ENCODE measurements around the gene SCAND1.

SCAND1 gene

GRCh38 chr20:35975576-35976373, 21.5 kb upstream of the SCAND1 start:
- no peaks in the 10 kb centered on the region for H3K79me2 ChIP-seq (ENCODE audit: control insufficient read depth, low read length)
- H3K9me3 ChIP-seq (ENCODE audit: control insufficient read depth, insufficient read depth, low read length): no peaks in the 10 kb centered on the region
- H3K4me1 ChIP-seq (ENCODE audit: control insufficient read depth, low read length): peaks cover 51% of the 10 kb centered on the region
- H3K4me2 ChIP-seq (ENCODE audit: low read length): no peak overlapping the region
- H3K27me3 ChIP-seq (ENCODE audit: control insufficient read depth, low read length): no peaks in the 10 kb centered on the region
- H4K20me1 ChIP-seq (ENCODE audit: control insufficient read depth, insufficient read depth, low read depth, low read length): no peaks in the 10 kb centered on the region
- TF ChIP-seq, protein P1, sequence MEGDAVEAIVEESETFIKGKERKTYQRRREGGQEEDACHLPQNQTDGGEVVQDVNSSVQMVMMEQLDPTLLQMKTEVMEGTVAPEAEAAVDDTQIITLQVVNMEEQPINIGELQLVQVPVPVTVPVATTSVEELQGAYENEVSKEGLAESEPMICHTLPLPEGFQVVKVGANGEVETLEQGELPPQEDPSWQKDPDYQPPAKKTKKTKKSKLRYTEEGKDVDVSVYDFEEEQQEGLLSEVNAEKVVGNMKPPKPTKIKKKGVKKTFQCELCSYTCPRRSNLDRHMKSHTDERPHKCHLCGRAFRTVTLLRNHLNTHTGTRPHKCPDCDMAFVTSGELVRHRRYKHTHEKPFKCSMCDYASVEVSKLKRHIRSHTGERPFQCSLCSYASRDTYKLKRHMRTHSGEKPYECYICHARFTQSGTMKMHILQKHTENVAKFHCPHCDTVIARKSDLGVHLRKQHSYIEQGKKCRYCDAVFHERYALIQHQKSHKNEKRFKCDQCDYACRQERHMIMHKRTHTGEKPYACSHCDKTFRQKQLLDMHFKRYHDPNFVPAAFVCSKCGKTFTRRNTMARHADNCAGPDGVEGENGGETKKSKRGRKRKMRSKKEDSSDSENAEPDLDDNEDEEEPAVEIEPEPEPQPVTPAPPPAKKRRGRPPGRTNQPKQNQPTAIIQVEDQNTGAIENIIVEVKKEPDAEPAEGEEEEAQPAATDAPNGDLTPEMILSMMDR (IDR thresholded peaks at IDR 0.05; ENCODE audit: low read depth, low read length, poor library complexity, severe bottlenecking): no peak
- no peak for TF ChIP-seq EZH2phosphoT487 (IDR thresholded peaks at IDR 0.05; ENCODE audit: borderline replicate concordance, low read length)
- no peak overlapping the region for H3K27ac ChIP-seq (ENCODE audit: low read depth, low read length)
- no peaks in the 10 kb centered on the region for H3K36me3 ChIP-seq (ENCODE audit: control insufficient read depth, low read length)
- H3K9me2 ChIP-seq (replicated peaks; ENCODE audit: control insufficient read depth, low read length): no peaks in the 10 kb centered on the region
- H3K4me3 ChIP-seq (ENCODE audit: low read length): no peak overlapping the region
- H3F3A ChIP-seq (ENCODE audit: control insufficient read depth, insufficient read depth): peaks cover 10% of the 10 kb centered on the region; the same call in 1 of the 2 replicates

DNA sequence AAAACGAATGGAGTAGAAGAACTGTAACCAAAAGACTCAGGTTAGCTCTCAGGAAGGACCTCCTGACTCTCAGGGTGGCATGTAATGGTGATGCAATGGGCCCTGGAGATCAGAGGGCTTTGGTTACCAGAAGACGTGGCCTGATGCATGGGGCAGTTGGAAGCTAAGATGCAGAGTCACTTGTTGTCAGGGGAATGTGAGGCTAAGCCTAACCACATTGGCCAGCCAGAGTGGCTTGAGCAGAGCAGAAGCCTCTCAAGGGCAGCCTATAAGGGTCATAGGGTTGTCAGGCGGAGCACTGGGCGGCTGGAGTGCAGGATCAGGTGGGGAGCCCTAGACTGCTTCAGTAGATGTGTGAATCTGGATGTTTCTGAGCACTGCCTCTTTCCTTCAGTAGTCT, 20.0 kb upstream of the SCAND1 start:
- H3K9me3 ChIP-seq (ENCODE audit: control insufficient read depth, insufficient read depth, low read length): no peaks in the 10 kb centered on the region
- H3K4me2 ChIP-seq (ENCODE audit: low read length): no peak overlapping the region
- H3F3A ChIP-seq (ENCODE audit: control insufficient read depth, insufficient read depth): peaks cover 8% of the 10 kb centered on the region; the same call in 1 of the 2 replicates
- no peak overlapping the region for H3K27ac ChIP-seq (ENCODE audit: low read depth, low read length)
- no peak overlapping the region for H3K4me3 ChIP-seq (ENCODE audit: low read length)
- H3K36me3 ChIP-seq (ENCODE audit: control insufficient read depth, low read length): no peaks in the 10 kb centered on the region
- H3K79me2 ChIP-seq (ENCODE audit: control insufficient read depth, low read length): no peaks in the 10 kb centered on the region
- no peak for TF ChIP-seq EZH2phosphoT487 (IDR thresholded peaks at IDR 0.05; ENCODE audit: borderline replicate concordance, low read length)
- TF ChIP-seq, protein P1 (IDR thresholded peaks at IDR 0.05; ENCODE audit: low read depth, low read length, poor library complexity, severe bottlenecking): no peak
- H3K4me1 ChIP-seq (ENCODE audit: control insufficient read depth, low read length): peaks cover 38% of the 10 kb centered on the region
- H4K20me1 ChIP-seq (ENCODE audit: control insufficient read depth, insufficient read depth, low read depth, low read length): no peaks in the 10 kb centered on the region
- H3K9me2 ChIP-seq (replicated peaks; ENCODE audit: control insufficient read depth, low read length): no peaks in the 10 kb centered on the region
- H3K27me3 ChIP-seq (ENCODE audit: control insufficient read depth, low read length): no peaks in the 10 kb centered on the region

DNA sequence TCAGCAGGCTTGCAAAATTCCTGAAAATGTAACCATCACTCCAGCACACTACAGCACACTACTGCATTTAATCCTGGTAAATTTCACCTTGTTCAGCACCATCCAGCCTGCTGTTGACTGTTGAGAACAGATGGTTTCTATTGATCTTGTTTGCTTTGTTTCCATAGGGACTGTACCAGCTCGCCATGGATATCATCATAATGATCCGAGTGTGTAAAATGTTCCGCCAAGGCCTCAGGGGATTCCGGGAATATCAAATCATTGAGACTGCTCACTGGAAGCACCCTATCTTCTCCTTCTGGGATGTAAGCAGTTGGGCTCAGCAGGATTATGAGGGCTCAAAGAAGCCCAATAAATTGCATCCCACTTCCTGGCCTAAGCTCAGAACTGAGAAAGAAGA, 18.2 kb upstream of the SCAND1 start:
- Histone ChIP-seq H3K9me3 (ENCODE audit: control insufficient read depth, insufficient read depth, low read length) (no peaks in the 10 kb centered on the region), H4K20me1 (ENCODE audit: control insufficient read depth, insufficient read depth, low read depth, low read length) (no peaks in the 10 kb centered on the region), H3K27me3 (ENCODE audit: control insufficient read depth, low read length) (no peaks in the 10 kb centered on the region), H3K4me3 (ENCODE audit: low read length) (no peak overlapping the region), H3F3A (ENCODE audit: control insufficient read depth, insufficient read depth) (no peaks in the 10 kb centered on the region), H3K27ac (ENCODE audit: low read depth, low read length) (no peak overlapping the region), H3K36me3 (ENCODE audit: control insufficient read depth, low read length) (no peaks in the 10 kb centered on the region), H3K79me2 (ENCODE audit: control insufficient read depth, low read length) (no peaks in the 10 kb centered on the region), H3K4me1 (ENCODE audit: control insufficient read depth, low read length) (peaks cover 24% of the 10 kb centered on the region), H3K9me2 (replicated peaks; ENCODE audit: control insufficient read depth, low read length) (no peaks in the 10 kb centered on the region), H3K4me2 (ENCODE audit: low read length) (no peak overlapping the region)
- TF ChIP-seq EZH2phosphoT487 (IDR thresholded peaks at IDR 0.05; ENCODE audit: borderline replicate concordance, low read length): no peak
- TF ChIP-seq, protein P1 (IDR thresholded peaks at IDR 0.05; ENCODE audit: low read depth, low read length, poor library complexity, severe bottlenecking): no peak
